Measurements from ENCODE around the gene VSTM5.

DNA sequence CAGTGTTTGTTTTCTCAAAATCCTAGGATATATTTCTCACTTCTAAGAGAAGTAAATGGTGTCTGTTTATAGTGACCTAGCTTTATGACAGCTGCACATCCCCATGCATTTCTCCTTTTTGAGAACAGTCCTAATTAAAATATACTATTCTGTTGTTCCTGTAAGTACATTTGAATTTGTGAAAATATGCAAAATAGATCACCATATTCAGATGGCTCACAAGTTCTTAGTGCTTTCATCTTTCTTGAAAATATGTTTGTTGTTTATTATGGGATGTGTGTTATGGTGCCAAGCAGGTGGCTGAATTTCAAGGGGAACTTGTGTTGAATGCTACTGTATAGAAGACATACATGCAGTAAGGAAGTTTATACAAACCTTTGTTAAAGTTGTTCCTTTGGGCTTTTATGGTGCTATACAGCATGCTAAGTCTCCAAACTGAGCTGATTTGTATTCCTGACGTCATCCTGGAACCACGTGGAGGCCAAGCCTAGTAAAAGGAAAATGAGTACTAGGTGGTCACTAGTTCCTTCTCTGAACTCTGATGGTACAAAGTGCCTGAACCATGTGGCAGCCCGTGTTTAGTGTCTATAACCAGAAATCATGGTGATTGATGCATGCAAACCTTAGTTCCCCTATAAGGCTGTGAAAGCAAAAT is 7.8 kb upstream of the VSTM5 start:
- TF ChIP-seq POLR2AphosphoS5 (IDR thresholded peaks at IDR 0.05; ENCODE audit: low read depth, low read length) (no peak), POLR2A (IDR thresholded peaks at IDR 0.05; ENCODE audit: low read depth, low read length) (no peak), TAF1 (IDR thresholded peaks at IDR 0.05; ENCODE audit: borderline replicate concordance, low read depth, low read length) (no peak)
